Right cardiac atrium (tissue), 5 donors: Measurements from ENCODE around the gene ZNF385C. TPM values are rescaled to one million over a fixed set of nuclear protein-coding genes. Genes with fewer than 3 reads are reported as not detected.
"Not testable (repeated sequence)": the region's sequence is repeated elsewhere in the genome, so short reads cannot be mapped to it uniquely, and the experiment has no call there.

Experiments used
- ATAC-seq, 2 donors: fragments of 200-7000 bp; cut with Tn5 transposase; one replicate each; pipeline versions ENCODE4 v1.8.0 to v1.9.1; 2020; ENCODE audit warnings: moderate library complexity in 2 of 2, mild to moderate bottlenecking in 1 of 2
- DNase-seq, 3 donors: peaks; one replicate each; pipeline ENCODE4 v3.0.0-alpha.2; 2020
- H3K27ac ChIP-seq: one replicate; pipeline ENCODE4 v1.5.1; 2013; ENCODE audit warnings: mild to moderate bottlenecking, low read length, control low read depth, moderate library complexity
- H3K27me3 ChIP-seq: one replicate; pipeline ENCODE4 v1.6.1; 2013; ENCODE audit not compliant: control insufficient read depth, insufficient read depth
- H3K4me1 ChIP-seq: one replicate; pipeline ENCODE4 v1.6.1; 2013; ENCODE audit warnings: low read length; ENCODE audit not compliant: control insufficient read depth, insufficient read depth
- H3K4me3 ChIP-seq: one replicate; pipeline ENCODE4 v1.5.1; 2013; ENCODE audit warnings: low read length, control low read depth
- H3K9me3 ChIP-seq: one replicate; pipeline ENCODE4 v1.6.1; 2013; ENCODE audit warnings: low read length; ENCODE audit not compliant: control insufficient read depth
- WGBS: extraction: QIAGEN DNeasy Blood & Tissue Kit; methylation state at CpG from one replicate; pipeline ENCODE4 v1.1.7; 2013; 5-methylcytosine and 5-hydroxymethylcytosine counted together
- intact Hi-C, 4 donors: fragments of 100-400 bp; cut with DNase I; formaldehyde crosslinking; loops; one replicate each; pipeline versions ENCODE4 v1.11.0 to v1.14.0; 2022 to 2023
- long read RNA-seq, 4 donors: library from polyadenylated mRNA; unstranded; transcript quantifications; one replicate each; pipeline ENCODE4 v2.0.0, GENCODE V29; 2020 to 2021
- polyA plus RNA-seq: library from polyadenylated mRNA; stranded (reverse); fragments of 200-250 nt; gene quantifications from one replicate; pipeline ENCODE4 v1.2.3, GENCODE V29; 2013
- total RNA-seq, 4 donors: library from RNA; stranded (reverse); fragmentation: NEBNext Ultra II Directional; extraction: Animal tissue kit (Norgen Biotek cat#: 25700); gene quantifications; one replicate each; pipeline ENCODE4 v1.2.1, GENCODE V29; 2021
- donor health status: healthy with polysubstance abuse.
- donor health status: DM: no; HTN: yes; CAD: no.
- donor health status: DM: no; HTN: no; CAD: no.
- donor health status: DM: no; HTN: yes; CAD: no; lungs with severe emphysema.
- donor health status: DM: yes; HTN: yes; CAD: no.

ZNF385C gene, protein sequence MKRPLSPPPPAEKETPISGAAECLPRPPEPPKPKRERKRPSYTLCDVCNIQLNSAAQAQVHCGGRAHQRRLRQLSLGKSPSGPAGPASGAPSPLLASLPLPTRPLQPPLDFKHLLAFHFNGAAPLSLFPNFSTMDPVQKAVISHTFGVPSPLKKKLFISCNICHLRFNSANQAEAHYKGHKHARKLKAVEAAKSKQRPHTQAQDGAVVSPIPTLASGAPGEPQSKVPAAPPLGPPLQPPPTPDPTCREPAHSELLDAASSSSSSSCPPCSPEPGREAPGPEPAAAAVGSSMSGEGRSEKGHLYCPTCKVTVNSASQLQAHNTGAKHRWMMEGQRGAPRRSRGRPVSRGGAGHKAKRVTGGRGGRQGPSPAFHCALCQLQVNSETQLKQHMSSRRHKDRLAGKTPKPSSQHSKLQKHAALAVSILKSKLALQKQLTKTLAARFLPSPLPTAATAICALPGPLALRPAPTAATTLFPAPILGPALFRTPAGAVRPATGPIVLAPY
- total RNA-seq = under 1 TPM in 3 of 4 donors, not detected in 1; 0.29 to 0.42 (median 0.31) TPM
- 0.32 TPM for polyA plus RNA-seq
- long read RNA-seq, donor 1 = 0 reads
- long read RNA-seq, donor 2 = 0 reads
- long read RNA-seq, donor 3 = 0 reads
- long read RNA-seq, donor 4 = 0 reads

DNA sequence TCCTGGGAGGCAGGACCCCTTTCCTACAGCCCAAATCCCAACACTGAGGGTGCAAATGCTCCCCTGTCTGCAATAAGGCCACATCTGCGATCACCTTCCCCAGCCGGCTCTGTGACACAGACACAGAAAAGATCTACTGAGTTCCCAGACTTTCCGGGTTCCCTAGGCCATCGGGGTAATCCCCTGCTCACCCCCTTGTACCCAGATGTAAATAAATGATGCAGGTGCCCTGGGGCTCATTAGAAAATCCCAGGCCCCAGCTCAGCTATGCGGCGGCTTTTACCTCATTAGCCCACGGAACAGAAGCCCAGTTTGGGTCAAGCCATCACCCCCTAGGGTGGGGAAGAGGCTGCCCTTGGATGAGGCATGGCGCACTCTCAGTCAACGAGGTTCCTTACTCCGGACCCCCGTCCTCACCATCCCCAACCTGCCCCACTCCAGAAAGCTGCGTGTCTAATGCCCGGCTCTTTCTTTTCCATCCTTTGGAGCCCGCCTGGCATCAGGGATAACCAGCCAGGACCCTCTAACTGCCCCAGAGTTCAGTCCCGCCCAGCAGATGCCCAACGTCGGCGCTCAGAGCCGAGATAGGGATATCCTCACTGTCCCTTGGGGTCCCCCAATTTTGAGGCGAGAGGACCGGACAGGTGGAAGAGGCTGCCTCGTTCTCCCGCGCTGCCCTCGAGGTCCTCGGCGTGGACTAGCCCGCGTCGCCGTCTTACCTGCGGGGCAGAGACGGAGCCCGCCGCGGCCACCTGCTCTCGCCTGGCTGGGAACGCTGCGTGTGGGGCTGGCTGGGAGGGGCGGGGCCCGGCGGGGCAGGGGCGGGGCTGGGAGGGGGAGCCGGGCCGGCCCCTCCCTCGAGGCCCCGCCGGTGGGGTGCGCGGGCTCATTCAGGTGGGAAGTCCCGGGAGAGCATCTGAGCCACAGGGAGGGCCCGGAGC lies at the start of gene ZNF385C:
TSS of gene ZNF385C (minus strand) at position 783 of the 941 bp plus-strand sequence. CDS start 35,417 bp downstream, outside the sequence.
- intact Hi-C loops = no loop called here
- WGBS = 9% methylated on average over 52 of the region's 52 CpGs
- H3K4me3 ChIP-seq = no peak within 1 kb of the TSS

DNA sequence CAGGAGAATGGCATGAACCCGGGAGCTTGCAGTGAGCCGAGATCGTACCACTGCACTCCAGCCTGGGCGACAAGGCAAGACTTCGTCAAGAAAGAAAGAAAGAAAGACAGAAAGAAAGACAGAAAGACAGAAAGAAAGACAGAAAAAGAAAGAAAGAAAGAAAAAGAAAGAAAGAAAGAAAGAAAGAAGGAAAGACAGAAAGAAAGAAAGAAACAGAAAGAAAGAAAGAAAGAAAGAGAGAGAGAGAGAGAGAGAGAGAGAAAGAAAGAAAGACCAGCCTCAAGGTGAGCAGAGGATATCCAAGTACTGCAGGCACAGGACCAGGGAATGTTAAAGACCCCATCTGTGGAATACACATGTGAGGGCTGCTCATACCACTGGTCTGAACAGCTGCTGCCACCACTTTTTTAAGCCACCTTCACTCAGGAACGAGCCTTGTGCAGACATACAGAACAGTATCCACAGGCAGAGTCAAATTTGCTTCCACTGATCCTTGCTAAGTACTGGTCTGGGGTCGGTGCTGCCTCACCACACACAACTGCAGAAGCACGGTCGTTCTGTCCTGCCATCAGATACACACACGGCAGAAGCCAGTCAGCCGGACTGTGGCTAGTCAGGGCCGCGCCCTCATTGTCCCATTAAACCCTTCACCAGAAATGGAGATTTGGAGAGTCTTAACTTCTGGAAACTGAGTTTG lies 48.8 kb upstream of the ZNF385C start:
- WGBS = 87% methylated on average over 13 of the region's 13 CpGs
- intact Hi-C loops = no loop called here
- H3K4me1 ChIP-seq = peaks cover 4% of the 10 kb centered on the region
- H3K4me3 ChIP-seq = no peak overlapping the region
- no peak overlapping the region for H3K27ac ChIP-seq
- ATAC-seq (no peak), DNase-seq (peak in 1 of 3 donors; percentile 32)
- H3K9me3 ChIP-seq = no peaks in the 10 kb centered on the region
- no peaks in the 10 kb centered on the region for H3K27me3 ChIP-seq

More for the DNA sequence above, at the start of gene ZNF385C:
- DNase-seq (no peak), ATAC-seq (no peak)
- H3K27me3 ChIP-seq = no peaks in the 10 kb centered on the region
- no peaks in the 10 kb centered on the region for H3K4me1 ChIP-seq
- H3K9me3 ChIP-seq = no peaks in the 10 kb centered on the region
- no peak within 1 kb of the TSS for H3K27ac ChIP-seq

DNA sequence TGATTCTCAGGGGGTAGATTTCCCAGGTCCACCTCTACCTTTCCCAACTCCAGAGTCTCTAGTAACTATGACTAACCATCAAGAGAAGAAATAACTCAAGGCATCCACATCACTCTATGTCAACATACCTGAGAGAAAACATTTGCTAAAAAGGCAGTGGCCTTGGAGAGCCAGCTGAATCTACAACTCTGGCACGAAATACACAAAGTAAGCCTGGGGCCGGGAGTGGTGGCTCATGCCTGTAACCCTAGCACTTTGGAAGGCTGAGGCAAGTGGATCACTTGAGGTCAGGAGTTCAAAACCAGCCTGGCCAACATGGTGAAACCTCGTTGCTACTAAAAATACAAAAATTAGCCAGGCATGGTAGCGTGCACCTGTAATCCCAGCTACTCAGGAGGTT lies 44.9 kb upstream of the ZNF385C start:
- DNase-seq, H3K27ac ChIP-seq, ATAC-seq, H3K4me3 ChIP-seq, H3K9me3 ChIP-seq, intact Hi-C loops, H3K27me3 ChIP-seq: not testable (repeated sequence)
- peaks cover 17% of the 10 kb centered on the region for H3K4me1 ChIP-seq
- 86% methylated on average over 4 of the region's 4 CpGs for WGBS

DNA sequence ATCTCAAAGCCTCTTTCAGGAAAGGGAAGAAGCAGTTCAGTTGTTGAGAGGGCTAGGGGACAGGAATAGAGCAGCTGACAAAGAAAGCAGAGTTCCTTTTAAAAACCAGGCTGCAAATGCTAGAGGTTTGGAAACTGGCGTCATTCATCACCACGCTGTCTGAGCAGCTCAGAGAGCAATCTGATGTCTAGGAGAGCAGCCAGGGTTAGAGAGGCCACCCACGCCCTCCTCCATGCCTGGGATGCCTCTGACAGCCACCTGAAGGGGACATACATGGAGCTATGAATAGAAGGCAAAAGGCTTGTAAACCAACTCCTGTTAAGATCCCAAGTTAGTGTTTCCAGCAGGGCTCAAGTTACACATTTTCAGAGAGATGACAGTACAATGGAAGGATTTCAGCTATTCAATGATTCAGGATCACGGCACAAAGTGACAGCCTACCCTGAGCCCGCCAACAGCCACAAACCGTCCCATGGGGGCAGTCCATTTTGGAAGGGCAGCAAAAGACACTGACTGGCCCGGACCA lies 44.2 kb upstream of the ZNF385C start:
- intact Hi-C loops = no loop called here
- Histone ChIP-seq H3K4me1 (peaks cover 17% of the 10 kb centered on the region), H3K4me3 (no peak overlapping the region), H3K9me3 (no peaks in the 10 kb centered on the region), H3K27ac (peak overlapping the region; percentile 31), H3K27me3 (no peaks in the 10 kb centered on the region)
- 43% methylated on average over 7 of the region's 7 CpGs for WGBS
- ATAC-seq = peak; percentile 62 to 71
- no peak for DNase-seq

DNA sequence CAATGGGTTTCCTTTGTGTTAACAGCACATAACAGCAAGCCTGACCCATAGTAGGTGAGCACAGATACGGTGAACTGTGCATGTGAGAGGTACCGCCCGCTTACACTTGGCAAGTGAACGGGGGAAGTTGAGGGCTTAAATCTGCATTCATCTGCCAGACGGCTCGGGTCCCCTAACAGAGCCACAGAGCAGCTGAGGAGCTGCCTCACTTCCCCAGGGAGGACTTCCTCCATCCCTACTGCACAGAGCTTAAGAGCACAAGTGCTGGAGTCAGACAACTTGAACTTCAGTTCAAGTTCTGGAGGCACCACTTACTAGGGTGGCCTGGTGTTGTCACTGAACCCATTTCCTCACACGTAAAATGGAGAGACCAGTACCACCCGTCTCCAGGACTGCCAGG lies 43.1 kb upstream of the ZNF385C start:
- DNase-seq (no peak), ATAC-seq (peak; percentile 6 to 17)
- WGBS = 72% methylated on average over 8 of the region's 8 CpGs
- intact Hi-C loops = no loop called here
- H3K27ac ChIP-seq = no peak overlapping the region
- H3K9me3 ChIP-seq = no peaks in the 10 kb centered on the region
- H3K4me1 ChIP-seq = peaks cover 20% of the 10 kb centered on the region
- no peaks in the 10 kb centered on the region for H3K27me3 ChIP-seq
- H3K4me3 ChIP-seq = no peak overlapping the region

DNA sequence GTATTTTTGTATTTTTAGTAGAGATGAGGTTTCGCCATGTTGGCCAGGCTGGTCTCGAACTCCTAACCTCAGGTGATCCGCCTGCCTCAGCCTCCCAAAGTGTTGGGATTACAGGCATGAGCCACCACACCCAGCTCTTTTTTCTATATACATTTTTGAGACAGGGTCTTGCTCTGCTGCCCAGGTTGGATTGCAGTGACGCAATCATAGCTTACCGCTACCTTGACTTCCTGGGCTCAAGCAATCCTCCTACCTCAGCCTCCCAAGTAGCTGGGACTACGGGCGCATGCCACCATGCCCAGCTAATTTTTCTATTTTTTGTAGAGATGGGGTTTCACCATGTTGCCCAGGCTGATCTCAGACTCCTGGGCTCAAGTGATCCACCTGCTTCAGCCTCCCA lies 42.4 kb upstream of the ZNF385C start:
- WGBS = 97% methylated on average over 7 of the region's 7 CpGs
- H3K4me1 ChIP-seq = peaks cover 23% of the 10 kb centered on the region
- H3K4me3 ChIP-seq, H3K27me3 ChIP-seq, intact Hi-C loops, H3K27ac ChIP-seq, DNase-seq, ATAC-seq, H3K9me3 ChIP-seq: not testable (repeated sequence)

DNA sequence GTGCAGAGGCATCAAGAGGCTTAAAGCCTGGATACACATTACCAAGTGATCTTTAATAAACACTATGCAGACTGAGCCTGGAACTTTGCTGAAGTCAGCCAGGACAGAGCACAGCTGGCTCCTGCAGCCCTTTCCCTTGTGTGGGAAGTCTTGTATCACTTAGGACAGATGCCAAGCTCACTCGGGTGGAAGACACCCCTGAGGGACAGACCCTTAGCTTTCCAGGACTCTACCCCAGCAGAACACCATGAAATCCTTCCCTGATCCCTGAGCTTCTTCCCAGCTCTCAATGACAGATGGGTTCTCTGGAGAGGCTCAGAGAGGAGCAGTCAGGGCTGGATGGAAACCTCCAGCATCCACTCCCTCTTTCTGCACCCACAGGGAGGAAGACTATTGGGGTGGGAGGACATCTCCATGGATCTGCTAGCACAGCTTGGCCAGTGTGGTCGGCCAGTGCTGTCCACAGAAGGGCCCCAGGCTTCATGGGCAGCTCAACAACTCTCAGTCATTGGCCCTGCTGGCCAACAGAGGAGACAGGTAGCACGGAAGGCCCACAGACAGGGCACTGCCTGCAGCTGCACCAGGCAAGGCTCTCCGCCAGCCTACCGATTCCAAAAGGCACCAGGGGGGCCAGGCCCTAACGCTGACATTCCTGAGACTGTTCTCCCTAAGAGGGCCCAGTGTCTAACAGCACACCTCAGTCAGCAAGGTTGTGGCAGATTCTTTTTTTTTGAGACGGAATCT lies 40.6 kb upstream of the ZNF385C start:
- Histone ChIP-seq H3K9me3 (no peaks in the 10 kb centered on the region), H3K4me1 (peaks cover 23% of the 10 kb centered on the region)
- WGBS = 69% methylated on average over 7 of the region's 7 CpGs

DNA sequence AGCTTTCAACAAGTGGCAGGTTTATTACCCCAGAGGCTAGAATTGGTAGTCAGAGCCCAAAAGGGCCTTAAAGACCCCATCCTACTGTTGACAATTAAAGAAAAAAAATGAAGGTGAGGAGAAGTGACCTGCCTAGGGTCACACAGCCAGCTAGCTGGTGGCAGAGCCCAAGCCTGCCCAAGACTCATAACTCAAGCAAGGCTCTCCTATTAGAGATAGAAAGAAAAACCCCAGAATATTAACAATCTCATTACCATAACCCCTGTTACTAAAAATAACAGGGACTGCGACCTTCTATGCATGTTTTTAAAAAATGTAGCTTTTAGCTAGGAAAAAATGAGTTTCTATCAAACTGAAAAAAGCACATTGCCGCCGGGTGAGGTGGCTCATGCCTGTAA lies 38.4 kb upstream of the ZNF385C start:
- Histone ChIP-seq H3K27ac (peak overlapping the region; percentile 87), H3K9me3 (no peaks in the 10 kb centered on the region), H3K4me1 (peaks cover 31% of the 10 kb centered on the region), H3K4me3 (no peak overlapping the region), H3K27me3 (no peaks in the 10 kb centered on the region)
- DNase-seq (no peak), ATAC-seq (no peak)
- 84% methylated on average over 3 of the region's 3 CpGs for WGBS
- intact Hi-C loops = no loop called here

More for the DNA sequence above, 40.6 kb upstream of the ZNF385C start:
- Histone ChIP-seq H3K27ac (peak overlapping the region; percentile 13), H3K27me3 (no peaks in the 10 kb centered on the region), H3K4me3 (no peak overlapping the region)
- ATAC-seq (peak in 1 of 2 donors; percentile 8), DNase-seq (no peak)
- intact Hi-C loops = no loop called here

DNA sequence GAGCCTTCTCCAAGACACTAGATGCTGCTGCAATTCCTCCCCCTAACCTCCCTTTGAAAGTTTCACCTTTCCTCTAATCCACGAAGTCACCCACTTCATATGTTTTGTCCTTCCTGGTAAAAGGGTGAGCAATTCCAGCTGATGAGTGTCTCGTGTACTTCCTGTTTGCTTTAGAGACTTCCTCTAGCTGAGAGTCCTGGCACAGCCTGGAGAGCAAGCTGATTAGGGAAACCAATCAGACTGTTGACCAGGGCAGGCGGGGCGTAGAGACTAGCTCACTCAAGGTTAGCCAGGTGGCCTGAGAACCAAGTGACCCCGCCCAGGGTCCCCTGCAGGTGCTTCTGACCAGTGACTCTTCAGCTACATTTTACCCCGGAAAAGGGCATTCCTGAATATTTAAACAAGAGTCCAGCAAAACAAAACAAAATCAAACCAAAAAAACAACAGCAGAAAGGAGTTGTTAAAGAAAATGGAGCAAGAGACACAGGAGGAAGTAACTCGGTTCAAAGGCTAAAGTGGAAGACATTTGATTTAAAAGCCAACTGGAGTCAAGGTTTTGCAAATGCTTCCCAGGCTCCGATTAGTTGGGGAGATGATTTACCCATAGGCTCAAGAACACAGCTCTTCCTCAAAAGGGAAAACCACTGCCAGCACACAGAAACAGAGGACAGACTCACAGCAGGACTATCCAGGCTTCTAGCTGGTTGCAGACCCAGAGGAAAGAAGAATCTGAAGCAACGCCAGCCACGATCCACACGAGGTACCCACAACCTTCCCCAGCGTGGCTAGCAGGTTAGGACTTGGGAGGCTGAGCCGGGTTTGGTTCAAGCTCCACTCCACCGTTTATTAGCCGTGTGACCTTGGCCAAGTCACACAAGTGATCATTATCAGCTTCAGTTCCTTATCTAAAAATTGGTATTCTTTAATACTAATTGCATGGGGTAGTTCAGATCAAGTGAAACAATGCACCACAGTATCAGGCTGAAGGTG lies 37.7 kb upstream of the ZNF385C start:
- H3K27ac ChIP-seq = peak overlapping the region; percentile 87
- ATAC-seq (peak; percentile 87 to 88), DNase-seq (peak; percentile 63 to 85 (median 83))
- no peaks in the 10 kb centered on the region for H3K9me3 ChIP-seq
- H3K4me3 ChIP-seq = no peak overlapping the region
- WGBS = 49% methylated on average over 15 of the region's 15 CpGs
- intact Hi-C loops = no loop called here
- no peaks in the 10 kb centered on the region for H3K27me3 ChIP-seq
- H3K4me1 ChIP-seq = peaks cover 34% of the 10 kb centered on the region
